Measurements from ENCODE around the gene SLC22A15.

Gene SLC22A15

GRCh38 chr1:116104667-116105066 lies 128.4 kb downstream of the SLC22A15 start:
- DNase-seq (ENCODE audit: low spot score): no peak

GRCh38 chr1:116105996-116106395 lies 129.7 kb downstream of the SLC22A15 start:
- no peak for DNase-seq (ENCODE audit: low spot score)

GRCh38 chr1:116106646-116107045 lies 130.3 kb downstream of the SLC22A15 start:
- DNase-seq (ENCODE audit: low spot score): no peak

GRCh38 chr1:116107371-116107770 lies 131.1 kb downstream of the SLC22A15 start:
- DNase-seq (ENCODE audit: low spot score): no peak

- no peak for DNase-seq (ENCODE audit: low spot score)
Observed at GRCh38 chr1:116110567-116111523, 134.5 kb downstream of the SLC22A15 start, which contains the start of gene MAB21L3. MAB21L3 (plus strand) TSS chr1:116111399; CDS start chr1:116112616, 1,217 bp downstream.

GRCh38 chr1:116111524-116112021 lies 135.3 kb downstream of the SLC22A15 start:
- DNase-seq (ENCODE audit: low spot score): no peak

GRCh38 chr1:116112388-116113140 lies 136.3 kb downstream of the SLC22A15 start:
- no peak for DNase-seq (ENCODE audit: low spot score)

- DNase-seq (ENCODE audit: low spot score): no peak
Observed at GRCh38 chr1:116113615-116114014, 137.3 kb downstream of the SLC22A15 start.

- DNase-seq (ENCODE audit: low spot score): peak; percentile 71
Observed at GRCh38 chr1:116115476-116116439, 139.4 kb downstream of the SLC22A15 start.

- DNase-seq (ENCODE audit: low spot score): no peak
Observed at GRCh38 chr1:116118471-116118870, 142.2 kb downstream of the SLC22A15 start.

All from hepatic stellate cell (primary cell).